Spleen (tissue), 11 donors: Measurements from ENCODE around the gene ZNF593. TPM values are rescaled to one million over a fixed set of nuclear protein-coding genes. Genes with fewer than 3 reads are reported as not detected.

Experiments used
- DNase-seq: peaks from one replicate; pipeline ENCODE4 v3.0.0-alpha.2; 2020
- H3K27ac ChIP-seq, 8 donors: fragments of 200-600 bp; sonication (generic) in 7 of 8; 1 replicate in 4 of 8; 2 replicates in 4 of 8; pipeline versions ENCODE4 v1.5.0 to v1.8.0; 2016 to 2021; ENCODE audit warnings: inconsistent platforms in 4 of 8, mild to moderate bottlenecking in 4 of 8, moderate library complexity in 1 of 8
- H3K27me3 ChIP-seq, 7 donors: fragments of 200-600 bp; sonication (generic) in 6 of 7; replicated peaks in 1 of 7; 1 replicate in 4 of 7; 2 replicates in 3 of 7; pipeline versions ENCODE4 v1.5.0 to v1.8.0; 2016 to 2021; ENCODE audit warnings: inconsistent platforms in 3 of 7, mild to moderate bottlenecking in 1 of 7
- H3K36me3 ChIP-seq, 6 donors: fragments of 200-600 bp; sonication (generic) in 5 of 6; 1 replicate in 4 of 6; 2 replicates in 2 of 6; pipeline versions ENCODE4 v1.5.0 to v1.8.0; 2016 to 2021; ENCODE audit warnings: inconsistent platforms in 2 of 6
- H3K4me1 ChIP-seq, 6 donors: fragments of 200-600 bp; sonication (generic) in 5 of 6; 1 replicate in 3 of 6; 2 replicates in 3 of 6; pipeline versions ENCODE4 v1.5.0 to v1.8.0; 2016 to 2021; ENCODE audit warnings: inconsistent platforms in 3 of 6
- H3K4me3 ChIP-seq, 8 donors: fragments of 200-600 bp; sonication (generic) in 7 of 8; 1 replicate in 4 of 8; 2 replicates in 4 of 8; pipeline versions ENCODE4 v1.5.0 to v1.8.0; 2016 to 2021; ENCODE audit warnings: inconsistent platforms in 4 of 8, mild to moderate bottlenecking in 4 of 8, moderate library complexity in 2 of 8
- H3K9me3 ChIP-seq, 8 donors: fragments of 200-600 bp; sonication (generic) in 7 of 8; 1 replicate in 4 of 8; 2 replicates in 4 of 8; pipeline versions ENCODE4 v1.5.0 to v1.8.0; 2016 to 2021; ENCODE audit warnings: inconsistent platforms in 4 of 8
- POLR2A ChIP-seq, 3 donors: fragments of 450-650 bp; IDR thresholded peaks; one replicate each; pipeline ENCODE4 v1.5.1; 2017; ENCODE audit warnings: antibody characterized with exemption in 3 of 3, mild to moderate bottlenecking in 1 of 3
- POLR2AphosphoS5 ChIP-seq, 3 donors: sonication (generic); formaldehyde crosslinking; IDR thresholded peaks; one replicate each; pipeline ENCODE4 v1.5.1; 2017; ENCODE audit warnings: antibody characterized with exemption in 3 of 3
- WGBS, 5 donors: extraction: QIAGEN DNeasy Blood & Tissue Kit in 3 of 5; methylation state at CpG; one replicate each; pipeline versions ENCODE4 v1.1.5 to v1.1.7; 2013 to 2018; 5-methylcytosine and 5-hydroxymethylcytosine counted together
- intact Hi-C: fragments of 100-400 bp; cut with DNase I; formaldehyde crosslinking; loops from one replicate; pipeline ENCODE4 v1.15.0; 2023; ENCODE audit warnings: low total_unique reads
- polyA plus RNA-seq, 3 donors: library from polyadenylated mRNA; stranded (reverse); fragments of 200-250 nt; gene quantifications; one replicate each; pipeline ENCODE4 v1.2.1, GENCODE V29; 2013
- total RNA-seq, 7 donors: library from RNA; depleted of rRNA in 3 of 7; stranded (reverse); fragments of >200 nt in 3 of 7; fragmentation: NEBNext Ultra II Directional in 4 of 7; extraction: Animal tissue kit (Norgen Biotek cat#: 25700) in 4 of 7; gene quantifications; one replicate each; pipeline versions ENCODE4 v1.1.0 to v1.2.1, GENCODE V29; 2016 to 2021
- TF ChIP-seq, protein P1 (sequence below), 11 experiments: fragments of 200-600 bp in 7 of 11; fragments of 450-650 bp in 4 of 11; sonication (generic) in 4 of 11; IDR thresholded peaks in 8 of 11; conservative IDR thresholded peaks in 3 of 11; 1 replicate in 7 of 11; 2 replicates in 4 of 11; pipeline versions ENCODE4 v1.4.0 to v1.8.0; 2016 to 2021; ENCODE audit warnings: antibody characterized with exemption in 11 of 11, inconsistent platforms in 4 of 11, mild to moderate bottlenecking in 1 of 11
- donor health status: healthy with polysubstance abuse.
- donor health status: DM: no; HTN: no; CAD: no; lungs with moderate emphysema.
- donor health status: DM: no; HTN: no; CAD: no.
- donor health status: Bipolar disorder and iron deficiency.
- donor health status: healthy.
- donor health status: DM: no; HTN: no; CAD: no.
- donor health status: DM: yes; HTN: yes; CAD: no.

Gene ZNF593
- total and polyA plus RNA-seq, 10 donors: 13.5 to 104 (median 25.2) TPM

DNA sequence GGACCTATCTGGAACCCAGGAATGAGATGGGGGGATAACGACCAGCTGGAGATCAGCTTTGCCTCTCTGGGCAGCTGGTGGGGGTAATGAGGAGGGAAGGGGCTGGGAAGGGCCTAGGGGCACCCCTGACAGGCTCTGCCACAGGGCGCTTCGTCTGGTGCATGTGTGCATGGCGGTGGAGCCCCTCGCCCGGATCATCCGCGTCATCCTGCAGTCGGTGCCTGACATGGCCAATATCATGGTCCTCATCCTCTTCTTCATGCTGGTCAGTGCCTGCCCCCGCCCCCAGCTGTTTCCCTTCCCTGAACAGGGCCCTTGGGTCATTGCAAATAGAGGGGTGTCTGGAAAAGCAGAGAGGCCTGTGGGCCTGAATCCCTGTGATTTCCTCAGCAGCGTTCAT, 28.1 kb downstream of the ZNF593 start:
- WGBS, 5 donors: 87 to 91% (median 89%) methylated on average over 6 to 11 of the region's 11 CpGs
- intact Hi-C loops: no loop called here
- DNase-seq: no peak
- Histone ChIP-seq H3K4me3 (no peak overlapping the region), H3K36me3 (no peaks in the 10 kb centered on the region), H3K27ac (no peak overlapping the region), H3K27me3 (peaks cover 0 to 5% (median 0%) of the 10 kb centered on the region in 7 donors), H3K9me3 (no peaks in the 10 kb centered on the region), H3K4me1 (peaks cover 0 to 17% (median 12%) of the 10 kb centered on the region in 6 donors)
- no peak for TF ChIP-seq POLR2A (IDR thresholded peaks at IDR 0.05)
- TF ChIP-seq, protein P1, sequence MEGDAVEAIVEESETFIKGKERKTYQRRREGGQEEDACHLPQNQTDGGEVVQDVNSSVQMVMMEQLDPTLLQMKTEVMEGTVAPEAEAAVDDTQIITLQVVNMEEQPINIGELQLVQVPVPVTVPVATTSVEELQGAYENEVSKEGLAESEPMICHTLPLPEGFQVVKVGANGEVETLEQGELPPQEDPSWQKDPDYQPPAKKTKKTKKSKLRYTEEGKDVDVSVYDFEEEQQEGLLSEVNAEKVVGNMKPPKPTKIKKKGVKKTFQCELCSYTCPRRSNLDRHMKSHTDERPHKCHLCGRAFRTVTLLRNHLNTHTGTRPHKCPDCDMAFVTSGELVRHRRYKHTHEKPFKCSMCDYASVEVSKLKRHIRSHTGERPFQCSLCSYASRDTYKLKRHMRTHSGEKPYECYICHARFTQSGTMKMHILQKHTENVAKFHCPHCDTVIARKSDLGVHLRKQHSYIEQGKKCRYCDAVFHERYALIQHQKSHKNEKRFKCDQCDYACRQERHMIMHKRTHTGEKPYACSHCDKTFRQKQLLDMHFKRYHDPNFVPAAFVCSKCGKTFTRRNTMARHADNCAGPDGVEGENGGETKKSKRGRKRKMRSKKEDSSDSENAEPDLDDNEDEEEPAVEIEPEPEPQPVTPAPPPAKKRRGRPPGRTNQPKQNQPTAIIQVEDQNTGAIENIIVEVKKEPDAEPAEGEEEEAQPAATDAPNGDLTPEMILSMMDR (IDR thresholded peaks at IDR 0.05 in 8 of 11, conservative IDR thresholded peaks at IDR 0.05 in 3 of 11): no peak
- no peak for TF ChIP-seq POLR2AphosphoS5 (IDR thresholded peaks at IDR 0.05)

DNA sequence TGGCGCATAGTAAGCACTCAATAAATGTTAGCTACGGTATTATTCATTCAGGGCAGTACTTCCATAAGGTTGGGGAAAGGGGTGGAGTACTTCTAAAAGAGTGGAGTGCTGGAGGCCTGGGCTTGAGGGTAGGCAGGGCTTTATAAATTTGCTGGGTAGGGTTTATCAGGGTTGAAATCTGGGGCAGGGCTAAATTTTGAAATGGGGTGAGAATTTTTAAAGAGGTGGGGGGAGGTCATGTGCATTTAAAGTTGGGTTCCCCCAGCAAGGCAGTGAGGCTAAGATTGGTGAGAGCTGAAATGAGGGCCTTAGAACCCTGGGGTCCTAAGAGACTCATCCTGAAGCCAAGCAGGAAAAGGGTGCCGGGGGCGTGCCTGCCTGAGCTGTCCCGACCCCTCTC, 30.7 kb downstream of the ZNF593 start:
- intact Hi-C loops: no loop called here
- Histone ChIP-seq H3K27ac (no peak overlapping the region), H3K36me3 (no peaks in the 10 kb centered on the region), H3K27me3 (peaks cover 0 to 9% (median 0%) of the 10 kb centered on the region in 7 donors), H3K4me3 (no peak overlapping the region), H3K9me3 (no peaks in the 10 kb centered on the region), H3K4me1 (peaks cover 0 to 17% (median 12%) of the 10 kb centered on the region in 6 donors)
- TF ChIP-seq POLR2AphosphoS5 (IDR thresholded peaks at IDR 0.05) (no peak), POLR2A (IDR thresholded peaks at IDR 0.05) (no peak)
- TF ChIP-seq, protein P1 (IDR thresholded peaks at IDR 0.05 in 8 of 11, conservative IDR thresholded peaks at IDR 0.05 in 3 of 11): no peak
- DNase-seq: no peak
- 83 to 98% (median 91%) methylated on average over 5 of the region's 5 CpGs for WGBS, 5 donors

DNA sequence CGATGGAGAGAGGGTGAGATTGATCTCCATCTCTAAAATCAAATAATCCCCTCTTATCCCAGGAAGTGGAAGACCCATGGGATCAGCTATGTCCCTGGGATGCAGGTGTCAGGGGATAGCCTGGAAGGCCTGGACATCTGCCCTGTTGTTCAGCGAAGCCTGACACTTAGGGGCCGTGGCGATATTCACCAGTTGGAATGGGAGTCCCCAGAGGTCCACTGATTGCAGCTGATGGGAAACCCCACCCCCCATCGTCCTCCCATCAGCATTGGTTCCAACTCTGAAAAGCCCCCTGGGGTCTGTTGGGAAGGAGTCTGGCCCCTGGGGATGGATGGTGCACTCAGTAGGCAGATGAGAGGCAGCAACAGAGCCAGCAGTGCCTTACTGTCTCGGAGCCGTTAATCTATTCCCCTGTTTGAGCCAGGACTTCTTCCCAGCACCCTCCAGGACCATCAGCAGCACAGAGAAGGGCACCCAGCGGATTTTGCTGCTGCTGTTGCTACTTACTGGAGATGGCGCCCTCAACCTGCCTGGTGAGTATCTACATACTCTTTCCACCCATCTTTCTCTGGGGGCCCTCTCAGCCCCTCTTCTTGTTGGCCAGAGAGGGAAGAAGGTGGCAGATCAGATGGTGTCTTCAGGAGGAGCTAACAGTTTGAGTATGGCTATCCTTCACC, 34.1 kb downstream of the ZNF593 start:
- no peak for TF ChIP-seq POLR2AphosphoS5 (IDR thresholded peaks at IDR 0.05)
- TF ChIP-seq, protein P1 (IDR thresholded peaks at IDR 0.05 in 8 of 11, conservative IDR thresholded peaks at IDR 0.05 in 3 of 11): no peak
- TF ChIP-seq POLR2A (IDR thresholded peaks at IDR 0.05): no peak
- Histone ChIP-seq H3K9me3 (no peaks in the 10 kb centered on the region), H3K36me3 (no peaks in the 10 kb centered on the region), H3K4me1 (peaks cover 0 to 17% (median 12%) of the 10 kb centered on the region in 6 donors), H3K4me3 (no peak overlapping the region), H3K27me3 (peaks cover 0 to 4% (median 0%) of the 10 kb centered on the region in 7 donors), H3K27ac (no peak overlapping the region)
- no peak for DNase-seq
- 77 to 90% (median 83%) methylated on average over 6 to 9 of the region's 9 CpGs for WGBS, 5 donors
- intact Hi-C loops: no loop called here

DNA sequence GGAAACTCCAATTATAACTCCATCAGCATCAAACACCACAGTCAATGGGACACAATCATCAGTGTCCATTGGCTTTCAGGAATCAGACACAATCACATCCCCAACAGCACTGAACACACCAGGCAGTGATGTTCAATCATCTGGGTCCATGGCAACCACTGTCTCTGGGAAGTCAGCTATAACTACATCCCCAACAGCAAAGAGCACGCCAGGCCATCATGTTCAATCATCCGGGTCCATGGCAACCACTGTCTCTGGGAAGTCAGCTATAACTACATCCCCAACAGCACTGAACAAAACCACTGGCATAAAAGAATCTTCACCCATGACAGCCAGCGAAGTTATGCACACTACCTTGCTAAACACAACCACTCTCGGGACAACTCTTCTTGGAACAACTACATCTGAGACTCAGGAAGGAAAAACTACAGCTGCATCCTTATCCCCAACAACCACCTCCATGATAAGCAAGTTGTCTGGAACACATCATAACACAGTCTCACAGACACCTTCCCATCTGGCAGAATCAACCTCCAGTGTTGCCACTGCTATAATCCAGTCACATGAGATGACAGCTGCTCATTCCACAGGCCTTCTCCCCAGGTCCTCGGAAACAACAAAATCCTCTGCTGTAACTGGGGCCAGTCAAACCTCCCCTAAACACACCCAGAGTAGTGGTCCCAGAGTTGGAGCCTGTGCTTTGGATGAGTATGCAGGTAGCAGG, 40.6 kb downstream of the ZNF593 start:
- Histone ChIP-seq H3K4me1 (no peaks in the 10 kb centered on the region), H3K4me3 (no peak overlapping the region), H3K27ac (no peak overlapping the region), H3K9me3 (no peaks in the 10 kb centered on the region), H3K36me3 (no peaks in the 10 kb centered on the region), H3K27me3 (no peaks in the 10 kb centered on the region)
- DNase-seq: no peak
- 78 to 91% (median 83%) methylated on average over 5 of the region's 5 CpGs for WGBS, 5 donors
- TF ChIP-seq POLR2A (IDR thresholded peaks at IDR 0.05) (no peak), POLR2AphosphoS5 (IDR thresholded peaks at IDR 0.05) (no peak)
- TF ChIP-seq, protein P1 (IDR thresholded peaks at IDR 0.05 in 8 of 11, conservative IDR thresholded peaks at IDR 0.05 in 3 of 11): no peak
- intact Hi-C loops: no loop called here
